GM21526 (cell line): Measurements from ENCODE around the gene ELMOD3.
"Not testable (repeated sequence)": the region's sequence is repeated elsewhere in the genome, so short reads cannot be mapped to it uniquely, and the experiment has no call there.

ENCODE experiments used
- ATAC-seq: cut with Tn5 transposase; IDR thresholded peaks from one replicate; pipeline ENCODE4 v1.9.1; 2021; ENCODE audit warnings: moderate library complexity; ENCODE audit not compliant: unreplicated experiment, low FRiP score

Gene ELMOD3

DNA sequence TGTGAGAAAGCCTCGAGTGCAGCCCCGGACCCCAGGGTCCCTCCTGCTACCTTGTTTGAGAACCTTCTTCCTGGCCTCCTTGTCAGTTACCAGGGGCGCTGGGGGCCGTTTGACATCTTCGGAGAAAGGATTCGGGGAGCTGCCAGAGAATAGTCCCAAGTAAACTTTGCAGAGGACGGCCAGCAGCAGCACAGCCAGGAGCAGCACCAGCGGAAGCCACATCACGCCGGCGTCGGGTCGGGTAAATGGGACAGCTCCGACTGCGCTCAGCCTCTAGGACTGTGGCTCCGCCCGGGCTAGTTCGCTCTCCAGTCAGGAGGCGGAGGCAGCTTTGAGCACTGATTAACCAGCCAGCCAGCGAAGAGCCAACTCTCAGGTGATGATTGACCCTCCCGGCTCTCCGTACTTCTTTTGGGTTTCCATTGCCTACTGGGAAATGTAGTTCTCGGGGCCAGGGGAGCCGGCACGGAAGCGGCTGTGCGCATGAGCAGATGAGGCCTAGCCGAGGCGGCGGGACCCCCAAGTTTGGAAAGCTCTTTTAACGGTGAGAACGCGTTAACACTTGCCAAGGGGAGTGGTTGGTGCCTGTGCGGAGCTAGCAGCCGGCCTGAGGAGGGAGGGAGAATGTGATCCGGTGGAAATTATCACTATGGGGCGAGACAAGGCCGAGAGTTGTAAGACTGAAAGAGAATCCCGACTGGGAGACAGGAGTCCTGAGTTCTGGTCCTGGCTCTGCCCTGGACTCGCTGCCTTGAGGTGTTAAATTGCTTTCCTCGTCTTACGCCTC, at the start of gene ELMOD3, which contains the start of gene RETSAT:
TSS of gene ELMOD3 (plus strand) at position 484 of the 787 bp plus-strand sequence. CDS start 2,430 bp downstream, outside the sequence.
TSS of gene RETSAT (minus strand) at position 243 of the 787 bp plus-strand sequence. CDS start at position 222, 21 bp downstream.
- peak; percentile 97 for ATAC-seq

GRCh38 chr2:85307527-85307897, 47.1 kb upstream of the ELMOD3 start:
- no peak for ATAC-seq

DNA sequence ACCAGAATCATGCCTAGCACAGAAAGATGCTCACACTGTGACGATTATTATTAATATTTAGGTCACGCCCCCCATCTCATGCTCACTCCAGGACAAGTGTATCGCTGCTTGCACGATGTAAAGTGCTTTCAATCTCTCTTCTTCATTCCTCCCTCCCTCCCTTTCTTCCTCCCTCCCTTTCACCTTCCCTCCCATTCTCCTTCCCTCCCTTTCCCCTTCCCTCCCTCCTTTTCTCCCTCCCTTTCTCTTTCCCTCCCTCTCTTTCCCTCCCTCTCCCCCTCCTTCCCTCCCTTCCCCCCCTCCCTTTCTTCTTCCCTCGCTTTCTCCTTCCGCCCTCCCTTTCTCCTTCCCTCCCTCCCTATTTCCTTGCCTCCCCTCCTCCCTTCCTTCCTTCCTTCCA, 46.4 kb upstream of the ELMOD3 start:
- no peak for ATAC-seq

- ATAC-seq = no peak
These were observed 45.5 kb upstream of the ELMOD3 start for GRCh38 chr2:85308896-85309555.

DNA sequence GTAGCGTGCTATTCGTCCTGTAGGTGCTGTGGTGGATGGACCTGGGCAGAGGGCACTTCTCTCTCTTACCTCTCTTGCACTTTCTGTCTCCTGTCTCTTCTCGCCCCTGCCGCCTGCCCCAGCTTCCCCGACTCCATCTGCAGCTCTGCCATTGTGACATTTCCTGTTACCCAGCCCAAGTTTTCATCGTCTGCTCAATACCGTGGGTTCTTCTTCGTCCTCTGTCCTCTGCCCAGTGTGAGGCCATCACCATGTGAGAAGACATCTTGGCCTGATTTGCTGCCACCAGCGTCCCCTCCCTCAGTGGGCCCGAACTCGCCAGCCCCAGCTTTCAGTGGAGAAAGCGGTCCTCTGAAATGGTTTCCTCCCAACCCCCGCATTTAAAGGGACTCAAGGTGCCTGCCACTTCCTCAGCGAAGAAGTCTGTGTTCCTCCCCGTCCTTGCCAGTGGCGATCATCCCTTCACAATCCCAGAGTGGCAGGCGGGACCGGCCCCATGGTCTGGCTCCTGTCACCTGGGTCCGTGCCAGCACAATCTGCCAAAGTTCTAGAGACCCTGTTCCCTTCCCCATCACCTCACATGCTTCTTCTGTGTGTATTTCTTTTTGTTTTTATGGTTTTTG, 44.8 kb upstream of the ELMOD3 start:
- ATAC-seq = no peak

GRCh38 chr2:85310330-85310729, 44.2 kb upstream of the ELMOD3 start:
- no peak for ATAC-seq

GRCh38 chr2:85312404-85312803, 42.2 kb upstream of the ELMOD3 start:
- ATAC-seq = no peak

DNA sequence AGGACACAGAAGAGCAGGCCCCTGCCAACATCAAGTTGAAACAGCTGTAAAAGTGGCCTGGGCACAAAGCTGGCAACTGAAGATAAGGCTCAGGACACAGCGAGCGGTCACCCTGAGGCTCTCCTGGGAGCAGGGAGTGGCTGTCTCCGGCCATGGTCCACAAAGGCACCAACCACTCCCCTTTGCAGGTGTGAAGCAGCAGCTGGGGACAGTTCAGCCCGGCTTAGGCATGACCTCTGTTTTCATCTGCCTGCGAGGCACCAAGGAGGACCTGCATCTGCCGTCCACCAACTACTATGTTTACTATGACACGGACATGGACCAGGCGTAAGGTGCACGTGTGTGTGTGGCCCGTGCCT, 39.7 kb upstream of the ELMOD3 start:
- ATAC-seq = no peak

GRCh38 chr2:85315921-85316320, 38.6 kb upstream of the ELMOD3 start:
- not testable (repeated sequence) for ATAC-seq

GRCh38 chr2:85318222-85319074, 36.1 kb upstream of the ELMOD3 start:
- no peak for ATAC-seq

DNA sequence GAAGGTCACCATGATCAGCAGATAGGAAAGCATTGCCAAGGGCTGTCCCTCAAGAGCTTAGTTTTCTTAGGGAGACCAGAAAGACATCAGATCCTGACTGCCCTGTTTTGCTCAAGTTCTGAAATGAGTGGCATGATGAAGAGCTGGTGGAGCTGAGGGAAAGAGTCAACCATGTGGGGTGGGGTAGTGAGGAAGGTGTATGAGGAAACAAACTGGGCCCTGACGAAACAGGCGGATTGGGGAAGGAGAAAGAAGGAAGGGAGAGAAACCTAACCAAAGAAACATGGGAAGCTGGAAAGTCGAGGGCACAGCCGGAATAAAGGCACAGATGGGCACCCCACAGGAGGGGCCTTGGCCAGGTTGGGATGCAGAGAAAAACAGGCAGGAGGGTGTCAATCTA, 34.8 kb upstream of the ELMOD3 start:
- ATAC-seq = no peak

DNA sequence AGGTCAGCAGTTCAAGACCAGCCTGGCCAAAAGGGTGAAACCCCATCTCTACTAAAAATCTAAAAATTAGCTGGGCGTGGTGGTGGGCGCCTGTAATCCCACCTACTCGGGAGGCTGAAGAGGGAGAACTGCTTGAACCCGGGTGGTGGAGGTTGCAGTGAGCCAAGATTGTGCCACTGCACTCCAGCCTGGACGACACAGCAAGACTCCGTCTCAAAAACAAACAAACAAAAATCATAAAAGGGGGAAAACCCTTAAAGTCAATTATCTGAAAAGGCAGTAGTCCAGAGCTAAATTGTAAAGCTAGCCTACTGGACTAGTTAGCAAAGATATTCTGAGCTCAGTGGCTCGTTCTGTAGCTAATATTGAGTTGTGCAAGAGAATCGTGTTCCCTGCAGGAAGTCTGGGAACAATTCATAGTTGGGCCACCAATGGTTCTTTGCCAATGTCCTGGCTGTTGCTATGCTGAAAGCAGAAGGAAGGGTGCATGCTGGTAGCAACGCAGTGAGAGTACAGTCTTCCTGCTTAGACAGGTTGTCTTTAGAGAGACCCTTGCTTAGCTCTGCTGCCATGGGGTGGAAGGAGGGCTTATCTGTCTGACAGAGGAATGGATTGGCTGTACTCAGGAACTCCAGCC, 31.1 kb upstream of the ELMOD3 start:
- ATAC-seq = no peak

DNA sequence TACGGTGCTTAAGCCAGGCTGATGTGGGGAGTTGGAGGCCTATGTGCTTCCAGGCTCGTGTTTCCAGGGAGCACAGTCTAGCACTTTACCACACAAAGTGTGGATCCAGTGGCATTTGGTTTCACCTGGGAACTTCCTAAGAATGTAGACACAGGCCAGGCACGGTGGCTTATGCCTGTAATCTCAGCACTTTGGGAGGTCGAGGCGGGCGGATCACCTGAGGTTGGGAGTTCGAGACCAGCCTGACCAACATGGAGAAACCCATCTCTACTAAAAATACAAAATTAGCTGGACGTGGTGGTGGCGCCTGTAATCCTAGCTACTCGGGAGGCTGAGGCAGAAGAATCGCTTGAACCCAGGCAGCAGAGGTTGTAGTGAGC, 30.6 kb upstream of the ELMOD3 start:
- ATAC-seq = not testable (repeated sequence)

DNA sequence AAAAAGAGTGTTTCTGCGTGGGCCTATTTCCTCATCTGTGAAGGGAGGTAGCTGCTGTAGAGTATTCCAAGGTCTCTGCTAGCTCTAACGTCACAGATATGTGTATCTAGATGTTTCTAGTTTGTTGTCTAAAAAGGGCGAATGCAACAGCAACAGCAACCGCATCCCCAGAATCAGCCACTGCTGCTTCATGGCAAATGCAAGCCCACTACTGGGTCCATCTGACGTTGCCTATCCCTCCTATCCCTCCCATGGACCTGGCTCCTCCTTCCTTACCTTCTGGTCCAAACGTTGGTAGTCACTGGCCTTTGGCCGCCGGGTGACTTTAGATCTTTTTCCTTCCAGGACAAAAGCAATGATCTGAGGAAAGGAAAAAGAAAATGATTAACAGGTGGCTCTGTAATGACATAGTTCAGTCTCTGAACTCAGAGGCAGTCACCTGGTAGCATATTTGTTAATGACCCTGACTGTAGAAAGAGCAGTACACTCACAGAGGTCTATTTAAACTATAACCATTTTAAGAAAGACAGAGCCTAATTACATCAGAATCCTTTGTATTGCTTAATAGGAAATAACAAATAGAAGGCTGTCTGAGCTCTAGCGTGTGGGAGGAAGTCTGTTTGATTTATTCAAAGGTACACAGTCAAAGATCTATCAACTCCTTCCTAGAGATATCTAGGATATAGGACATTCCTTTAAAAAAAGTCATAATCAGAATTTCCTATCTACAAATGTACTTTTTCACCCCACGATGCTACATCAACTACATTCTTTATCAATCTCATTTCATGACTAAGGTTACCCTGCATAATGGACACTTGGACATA, 29.7 kb upstream of the ELMOD3 start:
- ATAC-seq = no peak

- ATAC-seq = no peak
These were observed 29.1 kb upstream of the ELMOD3 start for GRCh38 chr2:85325466-85325811.

DNA sequence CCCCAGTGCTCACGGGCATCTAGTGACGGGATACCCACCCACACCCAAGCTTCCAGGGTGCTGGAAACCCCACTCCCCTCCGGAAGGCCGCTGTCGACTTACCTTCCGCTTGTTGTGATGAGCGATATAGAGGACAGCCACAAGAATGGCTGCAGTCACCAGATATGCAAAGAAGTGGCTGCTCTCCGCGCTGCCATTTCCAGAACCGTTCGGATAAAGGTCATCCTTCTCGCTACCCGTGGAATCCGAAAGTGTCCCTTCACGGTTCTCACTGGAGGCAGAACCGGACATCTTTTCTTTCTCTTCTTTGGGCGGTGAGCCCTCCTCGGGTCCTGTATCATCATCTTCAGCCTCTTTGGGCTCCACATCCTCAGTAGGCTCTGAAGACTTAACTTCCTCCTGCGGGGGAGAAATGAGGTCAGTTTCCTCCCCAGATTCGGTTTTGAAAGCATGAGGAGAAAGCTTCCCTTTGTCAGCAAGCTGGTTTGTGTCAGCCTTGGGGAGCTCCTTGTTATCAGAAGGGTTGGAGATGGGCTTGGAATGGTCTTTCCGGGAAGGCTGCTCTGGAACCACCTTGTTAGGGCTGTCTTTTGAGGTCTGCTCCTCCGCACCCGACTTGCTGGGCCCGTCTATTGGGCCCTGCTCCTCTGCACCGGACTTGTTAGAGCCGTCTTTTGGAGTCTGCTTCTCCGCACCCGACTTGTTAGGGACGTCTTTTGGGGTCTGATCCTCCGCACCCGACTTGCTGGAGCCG, 28.0 kb upstream of the ELMOD3 start:
- peak; percentile 30 for ATAC-seq

- ATAC-seq = no peak
These were observed 27.3 kb upstream of the ELMOD3 start for GRCh38 chr2:85327160-85327821.
